HFF-Myc (cell line): ENCODE results near the gene HTRA1.

Source experiments
- DNase-seq: peaks from one replicate; pipeline ENCODE4 v3.0.0-alpha.2; 2011; ENCODE audit warnings: low read depth; ENCODE audit errors: extremely low read depth
- H3K4me3 ChIP-seq: replicated peaks from 2 replicates; pipeline ENCODE4 v1.5.1; 2011; ENCODE audit warnings: low read depth, mild to moderate bottlenecking, control low read depth, low read length
- CTCF ChIP-seq: IDR thresholded peaks from 2 replicates; pipeline ENCODE4 v1.5.1; 2012; ENCODE audit warnings: mild to moderate bottlenecking, low read depth, low read length, control low read depth; ENCODE audit errors: missing control alignments

Gene HTRA1

GRCh38 chr10:122498521-122498920 is 37.2 kb downstream of the HTRA1 start:
- no peak for DNase-seq
- H3K4me3 ChIP-seq, result no peak overlapping the region
- TF ChIP-seq CTCF, result no peak

GRCh38 chr10:122499012-122499411 is 37.7 kb downstream of the HTRA1 start:
- no peak for TF ChIP-seq CTCF
- H3K4me3 ChIP-seq, result no peak overlapping the region
- no peak for DNase-seq

GRCh38 chr10:122499491-122499941 is 38.2 kb downstream of the HTRA1 start:
- no peak overlapping the region for H3K4me3 ChIP-seq
- TF ChIP-seq CTCF, result no peak
- DNase-seq, result no peak

GRCh38 chr10:122500194-122500593 is 38.8 kb downstream of the HTRA1 start:
- H3K4me3 ChIP-seq, result no peak overlapping the region
- DNase-seq, result no peak
- TF ChIP-seq CTCF, result no peak

GRCh38 chr10:122500726-122501125 is 39.4 kb downstream of the HTRA1 start:
- H3K4me3 ChIP-seq, result no peak overlapping the region
- TF ChIP-seq CTCF, result no peak
- DNase-seq, result no peak

GRCh38 chr10:122503012-122503411 is 41.7 kb downstream of the HTRA1 start:
- TF ChIP-seq CTCF, result no peak
- H3K4me3 ChIP-seq, result no peak overlapping the region
- no peak for DNase-seq

GRCh38 chr10:122503886-122504609 is 42.7 kb downstream of the HTRA1 start:
- DNase-seq, result no peak
- no peak for TF ChIP-seq CTCF
- H3K4me3 ChIP-seq, result no peak overlapping the region
